Omental fat pad (tissue), 4 donors: ENCODE measurements around the gene ATF5. TPM values are rescaled to one million over a fixed set of nuclear protein-coding genes. Genes with fewer than 3 reads are reported as not detected.

Experiments
- ATAC-seq: fragments of 150-250 bp; one replicate; pipeline ENCODE4 v1.9.1; 2016; ENCODE audit warnings: mild to moderate bottlenecking, moderate library complexity; ENCODE audit not compliant: low FRiP score
- DNase-seq: peaks from one replicate; pipeline ENCODE4 v3.0.0-alpha.2; 2019; ENCODE audit warnings: low spot score
- total RNA-seq, 4 donors: library from RNA; depleted of rRNA; stranded (reverse); fragments of >200 nt; gene quantifications; one replicate each; pipeline ENCODE4 v1.1.0, GENCODE V29; 2016
- TF ChIP-seq, protein P1 (sequence below), 3 donors: fragments of 450-650 bp; IDR thresholded peaks; one replicate each; pipeline ENCODE4 v1.5.1; 2016 to 2017; ENCODE audit warnings: antibody characterized with exemption in 3 of 3, mild to moderate bottlenecking in 3 of 3, moderate library complexity in 2 of 3

ATF5 gene
- total RNA-seq, 4 donors from 2014 or later, result 10.2 to 17.7 (median 15.7) TPM

GRCh38 chr19:49975051-49975450 is 46.0 kb downstream of the ATF5 start:
- TF ChIP-seq, protein P1, sequence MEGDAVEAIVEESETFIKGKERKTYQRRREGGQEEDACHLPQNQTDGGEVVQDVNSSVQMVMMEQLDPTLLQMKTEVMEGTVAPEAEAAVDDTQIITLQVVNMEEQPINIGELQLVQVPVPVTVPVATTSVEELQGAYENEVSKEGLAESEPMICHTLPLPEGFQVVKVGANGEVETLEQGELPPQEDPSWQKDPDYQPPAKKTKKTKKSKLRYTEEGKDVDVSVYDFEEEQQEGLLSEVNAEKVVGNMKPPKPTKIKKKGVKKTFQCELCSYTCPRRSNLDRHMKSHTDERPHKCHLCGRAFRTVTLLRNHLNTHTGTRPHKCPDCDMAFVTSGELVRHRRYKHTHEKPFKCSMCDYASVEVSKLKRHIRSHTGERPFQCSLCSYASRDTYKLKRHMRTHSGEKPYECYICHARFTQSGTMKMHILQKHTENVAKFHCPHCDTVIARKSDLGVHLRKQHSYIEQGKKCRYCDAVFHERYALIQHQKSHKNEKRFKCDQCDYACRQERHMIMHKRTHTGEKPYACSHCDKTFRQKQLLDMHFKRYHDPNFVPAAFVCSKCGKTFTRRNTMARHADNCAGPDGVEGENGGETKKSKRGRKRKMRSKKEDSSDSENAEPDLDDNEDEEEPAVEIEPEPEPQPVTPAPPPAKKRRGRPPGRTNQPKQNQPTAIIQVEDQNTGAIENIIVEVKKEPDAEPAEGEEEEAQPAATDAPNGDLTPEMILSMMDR (IDR thresholded peaks at IDR 0.05), result no peak
- no peak for DNase-seq
- ATAC-seq, result no peak

DNA sequence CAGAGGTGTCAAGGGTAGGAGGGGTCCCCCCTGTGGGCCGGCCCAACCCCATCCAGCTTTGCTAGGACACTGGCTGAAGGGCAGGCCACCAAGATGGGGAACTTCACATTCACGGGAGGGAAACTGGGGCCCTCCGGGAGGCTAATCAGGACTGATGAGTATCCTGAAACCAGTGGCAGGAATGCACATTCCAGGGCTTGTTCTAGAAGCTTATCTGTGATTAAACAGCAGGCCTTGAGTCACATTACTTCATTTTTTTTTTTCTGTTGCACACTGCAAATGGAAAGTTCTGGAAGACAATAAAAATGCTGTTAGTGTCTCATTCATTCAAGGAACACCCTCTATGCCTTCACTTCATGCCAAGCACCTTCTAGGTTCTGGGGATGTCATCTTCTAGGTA is 47.5 kb downstream of the ATF5 start:
- ATAC-seq (no peak), DNase-seq (no peak)
- TF ChIP-seq, protein P1 (IDR thresholded peaks at IDR 0.05), result no peak

- TF ChIP-seq, protein P1 (IDR thresholded peaks at IDR 0.05), result no peak
- ATAC-seq (peak; percentile 16), DNase-seq (no peak)
Observed at GRCh38 chr19:49977076-49977475, 48.1 kb downstream of the ATF5 start.

DNA sequence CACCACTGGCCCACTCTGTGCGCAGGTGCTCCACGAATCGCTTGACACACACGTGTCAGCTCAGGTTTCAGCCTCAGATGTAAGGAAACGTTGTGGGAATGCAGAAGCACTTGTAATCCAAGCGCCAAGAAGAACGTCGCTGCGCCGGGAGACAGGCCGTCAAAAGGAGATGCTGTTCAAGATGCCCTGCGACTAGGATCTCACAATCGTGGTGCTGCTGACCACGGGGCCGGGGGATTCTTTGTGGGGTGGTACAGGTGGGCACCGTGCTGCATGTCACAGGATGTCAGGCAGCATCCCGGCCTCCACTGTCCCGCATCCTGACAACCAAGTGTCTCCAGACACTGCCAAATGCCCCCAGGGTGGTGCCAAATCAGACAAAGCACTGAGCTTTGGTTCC is 48.9 kb downstream of the ATF5 start:
- DNase-seq (no peak), ATAC-seq (no peak)
- TF ChIP-seq, protein P1 (IDR thresholded peaks at IDR 0.05), result no peak

GRCh38 chr19:49978324-49978723 is 49.3 kb downstream of the ATF5 start:
- no peak for ATAC-seq
- TF ChIP-seq, protein P1 (IDR thresholded peaks at IDR 0.05), result no peak
- DNase-seq, result no peak

DNA sequence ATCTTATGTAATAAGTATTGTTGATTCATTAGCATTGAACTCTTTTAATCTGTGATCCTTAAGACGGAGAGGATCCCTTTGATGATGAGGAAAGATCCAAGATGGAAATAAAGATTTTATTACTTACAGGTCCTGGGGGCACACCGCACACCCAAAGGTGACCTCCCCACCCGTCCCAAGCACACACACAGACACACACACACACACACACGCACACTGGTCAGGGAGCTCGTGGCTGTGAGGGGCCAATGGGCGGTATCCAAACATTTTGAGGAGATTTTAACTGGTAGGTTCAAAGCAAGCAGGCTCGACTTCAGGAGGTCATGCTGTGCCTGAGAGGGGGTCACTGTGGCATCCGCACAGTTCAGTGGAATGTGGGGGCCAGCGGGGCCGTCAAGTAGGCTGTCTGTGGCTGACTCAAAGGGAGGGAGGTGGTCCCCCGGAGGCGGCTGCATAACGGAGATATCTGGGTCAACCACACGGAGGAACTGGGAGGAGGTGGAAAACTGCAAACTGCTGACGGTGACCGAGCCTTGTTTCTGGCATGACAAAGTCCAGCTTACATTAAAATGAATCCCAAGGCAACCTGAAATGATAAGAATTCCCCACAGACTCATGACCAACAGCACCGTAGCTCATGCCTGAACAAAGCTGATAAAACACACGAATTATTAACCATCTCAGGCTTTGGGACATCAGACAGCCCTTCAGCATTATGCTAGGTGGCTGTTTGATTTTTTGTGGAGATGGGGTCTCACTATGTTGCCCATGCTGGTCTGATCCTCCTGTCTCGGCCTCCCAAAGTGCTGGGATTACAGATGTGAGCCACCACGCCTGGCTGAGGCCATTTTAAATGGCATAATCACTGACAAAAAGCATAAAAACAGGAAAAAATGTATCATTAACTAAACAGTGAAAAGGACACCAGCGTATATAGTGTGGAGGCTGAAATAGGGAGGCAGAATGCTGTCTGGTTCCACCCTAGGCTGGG is 52.9 kb downstream of the ATF5 start:
- TF ChIP-seq, protein P1 (IDR thresholded peaks at IDR 0.05), result no peak
- no peak for DNase-seq
- ATAC-seq, result no peak

Other genes with a start within 250 kb of the ATF5 start
- 1 to 10 TPM; 1.2 to 3.4 (median 2.3) TPM for gene ADM5, start 239.6 kb upstream of the ATF5 start, total RNA-seq
- 1 to 10 TPM; 1.8 to 5.9 (median 4.8) TPM for gene CPT1C, start 238.1 kb upstream of the ATF5 start, total RNA-seq
- gene TSKS, start 165.9 kb upstream of the ATF5 start, total RNA-seq, result 10 to 100 TPM in 1 of 4 donors, under 1 TPM in 3; 0.36 to 14.2 (median 0.44) TPM
- gene AP2A1, start 162.2 kb upstream of the ATF5 start, total RNA-seq, result 10 to 100 TPM; 63.9 to 88.0 (median 72.4) TPM
- gene FUZ, start 115.9 kb upstream of the ATF5 start, total RNA-seq, result 10 to 100 TPM; 10.2 to 20.3 (median 17.0) TPM
- gene MED25, start 110.9 kb upstream of the ATF5 start, total RNA-seq, result 10 to 100 TPM; 14.4 to 32.2 (median 19.6) TPM
- 10 to 100 TPM; 37.3 to 64.8 (median 58.1) TPM for gene PTOV1, start 78.0 kb upstream of the ATF5 start, total RNA-seq
- 10 to 100 TPM; 33.9 to 69.7 (median 50.2) TPM for gene PNKP, start 61.6 kb upstream of the ATF5 start, total RNA-seq
- gene AKT1S1, start 51.9 kb upstream of the ATF5 start, total RNA-seq, result 10 to 100 TPM; 12.2 to 18.3 (median 14.7) TPM
- 10 to 100 TPM; 15.6 to 24.9 (median 22.3) TPM for gene TBC1D17, start 51.5 kb upstream of the ATF5 start, total RNA-seq
- gene IL4I1, start 32.3 kb upstream of the ATF5 start, total RNA-seq, result 1 to 10 TPM in 2 of 4 donors, under 1 TPM in 1, not detected in 1; 0.56 to 5.5 (median 1.5) TPM
- 10 to 100 TPM; 24.9 to 45.5 (median 30.6) TPM for gene NUP62, start 299 bp downstream of the ATF5 start, total RNA-seq
- 1 to 10 TPM; 1.7 to 9.0 (median 5.1) TPM for gene SIGLEC11, start 32.0 kb downstream of the ATF5 start, total RNA-seq
- gene VRK3, start 96.2 kb downstream of the ATF5 start, total RNA-seq, result 10 to 100 TPM; 14.4 to 43.0 (median 27.6) TPM
- gene ZNF473, start 96.8 kb downstream of the ATF5 start, total RNA-seq, result 10 to 100 TPM in 2 of 4 donors, 1 to 10 TPM in 2; 7.3 to 13.6 (median 10.6) TPM
- not detected for gene IZUMO2, start 234.1 kb downstream of the ATF5 start, total RNA-seq